HepG2 (cell line): ENCODE data around the gene STIP1. TPM values are rescaled to one million over a fixed set of nuclear protein-coding genes. Genes with fewer than 3 reads are reported as not detected.

Source experiments
- ARID4A ChIP-seq: sonication (generic); formaldehyde crosslinking; IDR thresholded peaks from 2 replicates; pipeline ENCODE4 v1.5.0; 2020; ENCODE audit warnings: mild to moderate bottlenecking, missing genetic modification reagents, borderline replicate concordance
- DNMT3B ChIP-seq: conservative IDR thresholded peaks from 2 replicates; pipeline ENCODE4 v1.6.1; 2016; ENCODE audit warnings: missing biosample characterization, control low read depth
- KDM2A ChIP-seq: sonication (generic); formaldehyde crosslinking; IDR thresholded peaks from 2 replicates; pipeline ENCODE4 v1.4.0; 2020; ENCODE audit warnings: low read depth, missing genetic modification reagents, borderline replicate concordance
- MAFF ChIP-seq: IDR thresholded peaks from 2 replicates; pipeline ENCODE4 v1.6.1; 2011; ENCODE audit warnings: low read depth, low read length, improper control_type of control experiment
- MXD1 ChIP-seq: sonication (generic); formaldehyde crosslinking; IDR thresholded peaks from 2 replicates; pipeline ENCODE4 v1.4.0; 2020; ENCODE audit warnings: mild to moderate bottlenecking, missing genetic modification reagents
- PHF21A ChIP-seq: sonication (generic); formaldehyde crosslinking; IDR thresholded peaks from 2 replicates; pipeline ENCODE4 v1.5.0; 2020; ENCODE audit warnings: mild to moderate bottlenecking, missing genetic modification reagents
- ZNF501 ChIP-seq: sonication (generic); formaldehyde crosslinking; IDR thresholded peaks from 2 replicates; pipeline ENCODE4 v1.5.1; 2020; ENCODE audit warnings: mild to moderate bottlenecking, moderate library complexity, missing genetic modification reagents
- ZNF607 ChIP-seq: sonication (generic); formaldehyde crosslinking; IDR thresholded peaks from 2 replicates; pipeline ENCODE4 v1.5.1; 2020; ENCODE audit warnings: missing genetic modification reagents, mild to moderate bottlenecking, borderline replicate concordance
- polyA plus RNA-seq, 8 experiments: library from polyadenylated mRNA; depleted of rRNA in 3 of 8; stranded (reverse) in 7 of 8; unstranded in 1 of 8; fragments of >200 nt; fragmentation: Illumina TruSeq in 4 of 8; extraction: Trizol in 4 of 8; gene quantifications; 2 replicates each; pipeline versions ENCODE4 v1.2.1 to v1.2.3, GENCODE V29; 2011 to 2016; ENCODE audit warnings: low read depth in 4 of 8, missing spikeins in 1 of 8, mixed read lengths in 1 of 8; ENCODE audit not compliant: insufficient read depth in 1 of 8
- total RNA-seq, 5 experiments: library from RNA; depleted of rRNA; stranded (reverse); fragments of >200 nt; fragmentation: Illumina TruSeq; extraction: Trizol; gene quantifications; 2 replicates each; pipeline ENCODE4 v1.2.3, GENCODE V29; 2016; ENCODE audit warnings: low read depth in 1 of 5
- TF ChIP-seq, protein P1 (sequence below): sonication (generic); formaldehyde crosslinking; IDR thresholded peaks from 2 replicates; pipeline ENCODE4 v1.4.0; 2020; ENCODE audit warnings: low read depth, mild to moderate bottlenecking, missing genetic modification reagents
- TF ChIP-seq, protein P2 (sequence below): sonication (generic); formaldehyde crosslinking; IDR thresholded peaks from 2 replicates; pipeline ENCODE4 v1.4.0; 2020; ENCODE audit warnings: missing genetic modification reagents
- TF ChIP-seq, protein P3 (sequence below): sonication (generic); formaldehyde crosslinking; IDR thresholded peaks from 2 replicates; pipeline ENCODE4 v1.9.0; 2021; ENCODE audit warnings: missing genetic modification reagents, mild to moderate bottlenecking, borderline replicate concordance
- TF ChIP-seq, protein P4 (sequence below): sonication (generic); formaldehyde crosslinking; IDR thresholded peaks from 2 replicates; pipeline ENCODE4 v1.5.1; 2020; ENCODE audit warnings: missing genetic modification reagents, mild to moderate bottlenecking, borderline replicate concordance

STIP1 gene
- total and polyA plus RNA-seq, 2 of the 13 experiments (the other 11 are each of a cell fraction or from before 2014, with no cell fraction given) = 81.1 to 217 TPM

GRCh38 chr11:64152841-64153691, 32.9 kb upstream of the STIP1 start (continued):
- TF ChIP-seq, protein P1, sequence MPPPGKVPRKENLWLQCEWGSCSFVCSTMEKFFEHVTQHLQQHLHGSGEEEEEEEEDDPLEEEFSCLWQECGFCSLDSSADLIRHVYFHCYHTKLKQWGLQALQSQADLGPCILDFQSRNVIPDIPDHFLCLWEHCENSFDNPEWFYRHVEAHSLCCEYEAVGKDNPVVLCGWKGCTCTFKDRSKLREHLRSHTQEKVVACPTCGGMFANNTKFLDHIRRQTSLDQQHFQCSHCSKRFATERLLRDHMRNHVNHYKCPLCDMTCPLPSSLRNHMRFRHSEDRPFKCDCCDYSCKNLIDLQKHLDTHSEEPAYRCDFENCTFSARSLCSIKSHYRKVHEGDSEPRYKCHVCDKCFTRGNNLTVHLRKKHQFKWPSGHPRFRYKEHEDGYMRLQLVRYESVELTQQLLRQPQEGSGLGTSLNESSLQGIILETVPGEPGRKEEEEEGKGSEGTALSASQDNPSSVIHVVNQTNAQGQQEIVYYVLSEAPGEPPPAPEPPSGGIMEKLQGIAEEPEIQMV (CRISPR knock-in tag) = no peak
- TF ChIP-seq MXD1 (CRISPR knock-in tag) (no peak), KDM2A (peak; percentile 48; the same call in 1 of the 2 replicates), ZNF501 (CRISPR knock-in tag) (no peak), MAFF (no peak), ARID4A (CRISPR knock-in tag) (no peak), PHF21A (CRISPR knock-in tag) (no peak), DNMT3B (CRISPR knock-in tag) (no peak), ZNF607 (no peak)
- TF ChIP-seq, protein P2, sequence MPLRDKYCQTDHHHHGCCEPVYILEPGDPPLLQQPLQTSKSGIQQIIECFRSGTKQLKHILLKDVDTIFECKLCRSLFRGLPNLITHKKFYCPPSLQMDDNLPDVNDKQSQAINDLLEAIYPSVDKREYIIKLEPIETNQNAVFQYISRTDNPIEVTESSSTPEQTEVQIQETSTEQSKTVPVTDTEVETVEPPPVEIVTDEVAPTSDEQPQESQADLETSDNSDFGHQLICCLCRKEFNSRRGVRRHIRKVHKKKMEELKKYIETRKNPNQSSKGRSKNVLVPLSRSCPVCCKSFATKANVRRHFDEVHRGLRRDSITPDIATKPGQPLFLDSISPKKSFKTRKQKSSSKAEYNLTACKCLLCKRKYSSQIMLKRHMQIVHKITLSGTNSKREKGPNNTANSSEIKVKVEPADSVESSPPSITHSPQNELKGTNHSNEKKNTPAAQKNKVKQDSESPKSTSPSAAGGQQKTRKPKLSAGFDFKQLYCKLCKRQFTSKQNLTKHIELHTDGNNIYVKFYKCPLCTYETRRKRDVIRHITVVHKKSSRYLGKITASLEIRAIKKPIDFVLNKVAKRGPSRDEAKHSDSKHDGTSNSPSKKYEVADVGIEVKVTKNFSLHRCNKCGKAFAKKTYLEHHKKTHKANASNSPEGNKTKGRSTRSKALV = no peak
- TF ChIP-seq, protein P3, sequence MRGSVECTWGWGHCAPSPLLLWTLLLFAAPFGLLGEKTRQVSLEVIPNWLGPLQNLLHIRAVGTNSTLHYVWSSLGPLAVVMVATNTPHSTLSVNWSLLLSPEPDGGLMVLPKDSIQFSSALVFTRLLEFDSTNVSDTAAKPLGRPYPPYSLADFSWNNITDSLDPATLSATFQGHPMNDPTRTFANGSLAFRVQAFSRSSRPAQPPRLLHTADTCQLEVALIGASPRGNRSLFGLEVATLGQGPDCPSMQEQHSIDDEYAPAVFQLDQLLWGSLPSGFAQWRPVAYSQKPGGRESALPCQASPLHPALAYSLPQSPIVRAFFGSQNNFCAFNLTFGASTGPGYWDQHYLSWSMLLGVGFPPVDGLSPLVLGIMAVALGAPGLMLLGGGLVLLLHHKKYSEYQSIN (CRISPR knock-in tag) = no peak
- TF ChIP-seq, protein P4, sequence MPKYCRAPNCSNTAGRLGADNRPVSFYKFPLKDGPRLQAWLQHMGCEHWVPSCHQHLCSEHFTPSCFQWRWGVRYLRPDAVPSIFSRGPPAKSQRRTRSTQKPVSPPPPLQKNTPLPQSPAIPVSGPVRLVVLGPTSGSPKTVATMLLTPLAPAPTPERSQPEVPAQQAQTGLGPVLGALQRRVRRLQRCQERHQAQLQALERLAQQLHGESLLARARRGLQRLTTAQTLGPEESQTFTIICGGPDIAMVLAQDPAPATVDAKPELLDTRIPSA (CRISPR knock-in tag) = no peak
